IPS DF 6.9 (cell line): ENCODE measurements around the gene MOG.
A peak's percentile ranks its signal among the peaks of the same experiment; 100 is the strongest.

Experiments used
- DNase-seq: peaks from one replicate; pipeline ENCODE4 v3.0.0-alpha.2; 2013; ENCODE audit warnings: low read depth, low spot score
- H3K27ac ChIP-seq: one replicate; pipeline ENCODE4 v1.5.1; 2013; ENCODE audit warnings: low read length, control low read depth
- H3K27me3 ChIP-seq: 2 replicates; pipeline ENCODE4 v1.6.1; 2013; ENCODE audit warnings: mild to moderate bottlenecking, low read length; ENCODE audit not compliant: control insufficient read depth, insufficient read depth
- H3K36me3 ChIP-seq: 2 replicates; pipeline ENCODE4 v1.6.1; 2013; ENCODE audit warnings: low read length; ENCODE audit not compliant: control insufficient read depth, insufficient read depth
- H3K4me1 ChIP-seq: 2 replicates; pipeline ENCODE4 v1.6.1; 2013; ENCODE audit warnings: low read length; ENCODE audit not compliant: control insufficient read depth, insufficient read depth
- H3K4me3 ChIP-seq: 2 replicates; pipeline ENCODE4 v1.5.1; 2013; ENCODE audit warnings: mild to moderate bottlenecking, low read length
- H3K9me3 ChIP-seq: 2 replicates; pipeline ENCODE4 v1.6.1; 2013; ENCODE audit warnings: low read length, inconsistent platforms; ENCODE audit not compliant: control insufficient read depth, insufficient read depth
- WGBS: extraction: QIAGEN DNeasy Blood & Tissue Kit; methylation state at CpG from one replicate; pipeline ENCODE4 v1.1.7; 2013; ENCODE audit warnings: mixed read lengths, missing lambda C conversion rate; ENCODE audit not compliant: insufficient read length, insufficient coverage; 5-methylcytosine and 5-hydroxymethylcytosine counted together

MOG gene

GRCh38 chr6:29641430-29642148, 15.3 kb upstream of the MOG start:
- H3K27ac ChIP-seq = no peak overlapping the region
- no peaks in the 10 kb centered on the region for H3K36me3 ChIP-seq
- no peak overlapping the region for H3K4me3 ChIP-seq
- no peaks in the 10 kb centered on the region; the same call in 1 of the 2 replicates for H3K27me3 ChIP-seq
- whole genome bisulfite sequencing = no CpG with 5 or more reads among the region's 3 CpGs
- H3K4me1 ChIP-seq = no peaks in the 10 kb centered on the region; the same call in 1 of the 2 replicates
- DNase-seq = no peak
- H3K9me3 ChIP-seq = no peaks in the 10 kb centered on the region

- no CpG with 5 or more reads among the region's 23 CpGs for whole genome bisulfite sequencing
- Histone ChIP-seq H3K9me3 (no peaks in the 10 kb centered on the region), H3K36me3 (no peaks in the 10 kb centered on the region), H3K27ac (no peak overlapping the region), H3K4me3 (no peak overlapping the region), H3K27me3 (no peaks in the 10 kb centered on the region), H3K4me1 (peaks cover 2% of the 10 kb centered on the region; the same call in 1 of the 2 replicates)
- DNase-seq = no peak
Measured at GRCh38 chr6:29647927-29648642, 8.8 kb upstream of the MOG start.

DNA sequence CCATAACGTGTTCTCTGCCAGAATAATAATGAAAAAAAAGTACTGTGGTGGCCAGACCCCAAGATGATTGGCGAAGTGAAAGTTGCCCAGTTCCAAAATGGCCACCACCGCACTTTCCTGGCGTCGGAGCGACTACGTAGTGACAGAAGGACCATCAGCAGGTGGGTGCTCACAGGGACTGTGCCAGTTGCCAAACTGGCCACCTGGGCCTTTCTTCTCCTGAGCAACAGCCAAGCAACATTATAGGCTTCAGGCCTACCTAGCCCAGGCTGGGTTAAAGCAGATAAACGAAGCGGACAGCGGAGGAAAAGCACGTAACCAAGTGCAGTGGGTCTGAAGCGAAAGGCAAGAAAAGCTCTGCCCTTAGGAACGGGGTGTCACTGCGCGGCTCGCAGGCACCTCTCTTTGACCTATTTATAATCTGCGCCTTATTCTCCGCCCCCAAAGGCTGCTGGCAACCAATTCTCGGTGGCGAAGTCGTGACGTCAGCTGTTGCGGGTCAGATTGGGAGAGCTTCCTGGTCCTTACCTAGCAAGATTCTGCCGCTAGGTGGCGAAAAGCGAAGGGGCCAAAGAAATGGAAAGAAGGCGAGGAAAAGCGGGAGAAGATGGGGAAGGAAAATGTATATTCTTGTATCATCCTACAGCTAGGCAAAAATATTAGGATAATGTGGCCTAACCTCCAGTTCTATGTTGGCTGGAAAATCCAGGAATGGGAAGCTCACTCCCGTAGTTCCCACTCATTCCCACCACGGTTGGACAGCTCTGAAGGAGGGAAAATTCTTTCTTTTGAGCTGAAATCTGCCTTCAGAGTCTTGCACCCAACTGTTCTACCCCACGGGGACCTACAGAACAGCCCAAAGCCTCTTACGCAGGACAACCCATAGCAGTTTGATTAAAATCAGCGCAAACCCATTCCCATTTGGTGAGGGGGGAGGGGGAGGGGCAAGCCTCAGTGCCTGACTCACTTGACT, 6.9 kb upstream of the MOG start:
- H3K27me3 ChIP-seq = no peaks in the 10 kb centered on the region
- no peaks in the 10 kb centered on the region for H3K36me3 ChIP-seq
- no peaks in the 10 kb centered on the region for H3K9me3 ChIP-seq
- no CpG with 5 or more reads among the region's 33 CpGs for WGBS
- peak overlapping the region; percentile 27; the same call in 1 of the 2 replicates for H3K4me3 ChIP-seq
- DNase-seq = peak; percentile 99
- no peak overlapping the region for H3K27ac ChIP-seq
- H3K4me1 ChIP-seq = peaks cover 2% of the 10 kb centered on the region; the same call in 1 of the 2 replicates

DNA sequence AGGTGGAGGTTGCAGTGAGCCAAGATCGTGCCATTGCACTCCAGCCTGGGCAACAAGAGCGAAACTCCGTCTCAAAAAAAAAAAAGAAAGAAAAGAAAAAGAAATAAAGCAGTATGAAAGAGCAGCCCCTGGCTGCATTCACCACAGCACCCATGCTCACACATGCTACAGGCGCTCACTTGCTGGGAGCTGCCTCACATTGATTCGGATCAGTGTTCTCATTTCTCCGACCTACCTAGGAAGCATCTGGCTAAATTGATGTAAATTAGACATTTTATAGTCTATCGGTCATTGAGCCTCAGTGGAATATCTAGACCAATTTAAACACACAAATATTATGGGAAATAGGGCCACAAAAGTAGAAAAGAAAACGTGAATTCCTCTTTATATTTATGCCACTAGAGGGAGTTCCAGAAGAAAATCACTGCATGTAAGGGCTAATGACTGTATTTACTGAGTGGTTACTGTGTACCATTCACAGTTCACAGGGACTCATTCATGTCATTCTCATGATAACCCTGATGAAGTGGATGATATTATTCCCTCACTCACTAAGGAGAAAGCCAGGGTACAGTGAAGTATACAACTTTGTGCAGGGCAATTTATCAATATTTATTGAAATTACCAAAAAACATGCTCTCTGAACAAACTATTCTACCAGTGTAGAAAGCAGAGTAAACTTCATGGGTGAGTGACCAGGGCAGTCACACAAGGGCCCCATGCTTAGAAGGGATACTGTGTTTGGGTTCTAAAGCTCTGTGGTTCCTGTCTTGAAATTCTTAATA, 5.3 kb upstream of the MOG start:
- Histone ChIP-seq H3K27me3 (no peaks in the 10 kb centered on the region), H3K36me3 (no peaks in the 10 kb centered on the region), H3K9me3 (no peaks in the 10 kb centered on the region), H3K4me3 (no peak overlapping the region), H3K27ac (no peak overlapping the region), H3K4me1 (peaks cover 5% of the 10 kb centered on the region; the same call in 1 of the 2 replicates)
- WGBS = no CpG with 5 or more reads among the region's 8 CpGs
- DNase-seq = no peak

GRCh38 chr6:29652198-29652584, 4.7 kb upstream of the MOG start:
- no peak for DNase-seq
- H3K4me3 ChIP-seq = no peak overlapping the region
- no peaks in the 10 kb centered on the region for H3K9me3 ChIP-seq
- H3K36me3 ChIP-seq = no peaks in the 10 kb centered on the region
- H3K27me3 ChIP-seq = no peaks in the 10 kb centered on the region
- peaks cover 7% of the 10 kb centered on the region for H3K4me1 ChIP-seq
- no peak overlapping the region for H3K27ac ChIP-seq
- no CpG with 5 or more reads among the region's 10 CpGs for WGBS

GRCh38 chr6:29653452-29654038, 3.3 kb upstream of the MOG start:
- Histone ChIP-seq H3K4me3 (no peak overlapping the region), H3K36me3 (no peaks in the 10 kb centered on the region), H3K27ac (no peak overlapping the region), H3K9me3 (no peaks in the 10 kb centered on the region), H3K4me1 (peaks cover 7% of the 10 kb centered on the region), H3K27me3 (no peaks in the 10 kb centered on the region)
- WGBS = no CpG with 5 or more reads among the region's 8 CpGs
- no peak for DNase-seq

GRCh38 chr6:29655658-29656057, 1.2 kb upstream of the MOG start:
- Histone ChIP-seq H3K27ac (no peak overlapping the region), H3K27me3 (no peaks in the 10 kb centered on the region), H3K9me3 (no peaks in the 10 kb centered on the region), H3K36me3 (no peaks in the 10 kb centered on the region), H3K4me1 (peaks cover 7% of the 10 kb centered on the region), H3K4me3 (no peak overlapping the region)
- no peak for DNase-seq
- WGBS = no CpG with 5 or more reads among the region's 6 CpGs

GRCh38 chr6:29656157-29656556, 735 bp upstream of the MOG start:
- DNase-seq = no peak
- H3K9me3 ChIP-seq = no peaks in the 10 kb centered on the region
- no peak overlapping the region for H3K27ac ChIP-seq
- peaks cover 7% of the 10 kb centered on the region for H3K4me1 ChIP-seq
- H3K36me3 ChIP-seq = no peaks in the 10 kb centered on the region
- no peaks in the 10 kb centered on the region for H3K27me3 ChIP-seq
- H3K4me3 ChIP-seq = no peak overlapping the region
- no CpG with 5 or more reads among the region's 2 CpGs for WGBS

GRCh38 chr6:29661071-29661470, 4.2 kb downstream of the MOG start:
- no peaks in the 10 kb centered on the region for H3K27me3 ChIP-seq
- DNase-seq = no peak

More at GRCh38 chr6:29661071-29661470, 4.2 kb downstream of the MOG start:
- Histone ChIP-seq H3K27ac (peak overlapping the region; percentile 49), H3K4me3 (no peak overlapping the region), H3K9me3 (no peaks in the 10 kb centered on the region), H3K4me1 (peaks cover 10% of the 10 kb centered on the region), H3K36me3 (no peaks in the 10 kb centered on the region)
- no CpG with 5 or more reads among the region's 3 CpGs for WGBS
